ENCODE data around the gene RMI2.
"Not testable (repeated sequence)": the region's sequence is repeated elsewhere in the genome, so short reads cannot be mapped to it uniquely, and the experiment has no call there.

The RMI2 gene

GRCh38 chr16:11378951-11379350 is 33.7 kb downstream of the RMI2 start:
- in situ Hi-C loops (cut with HindIII; ENCODE audit: low sequenced_read_pairs), result not testable (repeated sequence)

- in situ Hi-C loops (cut with HindIII; ENCODE audit: low sequenced_read_pairs), result no loop called here
Measured at GRCh38 chr16:11379420-11379819, 34.2 kb downstream of the RMI2 start.

GRCh38 chr16:11380836-11381235 is 35.6 kb downstream of the RMI2 start:
- in situ Hi-C loops (cut with HindIII; ENCODE audit: low sequenced_read_pairs), result loop anchor here (5.0 kb wide), 2 partner anchors 46 to 104 kb away; partner anchors contain the start of gene PRM2

GRCh38 chr16:11383481-11384183 is 38.4 kb downstream of the RMI2 start:
- in situ Hi-C loops (cut with HindIII; ENCODE audit: low sequenced_read_pairs), result loop anchor here (5.0 kb wide), 2 partner anchors 44 to 106 kb away; partner anchors contain the start of gene PRM2

GRCh38 chr16:11384184-11384955 is 39.1 kb downstream of the RMI2 start:
- in situ Hi-C loops (cut with HindIII; ENCODE audit: low sequenced_read_pairs), result loop anchor here (5.0 kb wide), 2 partner anchors 43 to 107 kb away; partner anchors contain the start of gene PRM2

- in situ Hi-C loops (cut with HindIII; ENCODE audit: low sequenced_read_pairs), result loop anchor here (5.0 kb wide), 2 partner anchors 42 to 108 kb away; partner anchors contain the start of gene PRM2
Measured at GRCh38 chr16:11384956-11385586, 39.8 kb downstream of the RMI2 start.

GRCh38 chr16:11386054-11386680 is 40.9 kb downstream of the RMI2 start:
- in situ Hi-C loops (cut with HindIII; ENCODE audit: low sequenced_read_pairs), result no loop called here

- in situ Hi-C loops (cut with HindIII; ENCODE audit: low sequenced_read_pairs), result no loop called here
Measured at GRCh38 chr16:11386791-11387546, 41.7 kb downstream of the RMI2 start.

- in situ Hi-C loops (cut with HindIII; ENCODE audit: low sequenced_read_pairs), result no loop called here
Measured at GRCh38 chr16:11389083-11389482, 43.8 kb downstream of the RMI2 start.

- in situ Hi-C loops (cut with HindIII; ENCODE audit: low sequenced_read_pairs), result no loop called here
Measured at GRCh38 chr16:11389631-11390565, 44.6 kb downstream of the RMI2 start.

GRCh38 chr16:11390573-11391495 is 45.6 kb downstream of the RMI2 start:
- in situ Hi-C loops (cut with HindIII; ENCODE audit: low sequenced_read_pairs), result no loop called here

GRCh38 chr16:11391576-11391975 is 46.3 kb downstream of the RMI2 start:
- in situ Hi-C loops (cut with HindIII; ENCODE audit: low sequenced_read_pairs), result no loop called here

- in situ Hi-C loops (cut with HindIII; ENCODE audit: low sequenced_read_pairs), result no loop called here
Measured at GRCh38 chr16:11392041-11392581, 46.9 kb downstream of the RMI2 start.

GRCh38 chr16:11393366-11393765 is 48.1 kb downstream of the RMI2 start:
- in situ Hi-C loops (cut with HindIII; ENCODE audit: low sequenced_read_pairs), result no loop called here

GRCh38 chr16:11393861-11394592 is 48.8 kb downstream of the RMI2 start:
- in situ Hi-C loops (cut with HindIII; ENCODE audit: low sequenced_read_pairs), result no loop called here

GRCh38 chr16:11394593-11394960 is 49.3 kb downstream of the RMI2 start:
- in situ Hi-C loops (cut with HindIII; ENCODE audit: low sequenced_read_pairs), result no loop called here

All from endothelial cell of hepatic sinusoid (primary cell).